ENCODE results near the gene RBM10.

DNA sequence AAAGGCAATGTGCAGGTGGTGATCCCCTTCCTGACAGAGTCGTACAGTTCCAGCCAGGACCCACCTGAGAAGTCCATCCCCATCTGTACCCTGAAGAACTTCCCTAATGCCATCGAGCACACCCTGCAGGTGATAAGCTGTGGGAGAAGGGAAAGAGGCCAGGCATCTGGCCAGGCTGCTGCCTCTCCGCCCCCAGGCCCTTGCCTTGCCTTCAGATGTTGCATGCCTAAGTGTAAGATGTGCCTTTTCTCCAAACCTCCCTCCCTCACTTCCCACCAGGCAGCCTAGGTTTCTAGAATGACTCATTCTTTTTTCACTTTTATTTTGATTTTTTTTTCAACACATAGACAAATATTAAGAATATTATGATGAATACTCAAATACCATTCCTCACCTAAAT lies 61.3 kb downstream of the RBM10 start:
- TF ChIP-seq CTCF (conservative IDR thresholded peaks at IDR 0.05; ENCODE audit: low read depth in 2 of 2) = no peak
- no peak for TF ChIP-seq EZH2 (IDR thresholded peaks at IDR 0.05; ENCODE audit: low read depth, unreplicated experiment)
- TF ChIP-seq CREB1 (CRISPR knock-in tag; IDR thresholded peaks at IDR 0.05; ENCODE audit: low read depth) = no peak
- TF ChIP-seq EZH2phosphoT487 (IDR thresholded peaks at IDR 0.05; ENCODE audit: unreplicated experiment) = no peak
- no peak for TF ChIP-seq REST (IDR thresholded peaks at IDR 0.05; ENCODE audit: unreplicated experiment)
- TF ChIP-seq JUNB (IDR thresholded peaks at IDR 0.05; ENCODE audit: unreplicated experiment) = no peak
- TF ChIP-seq ZNF331 (CRISPR knock-in tag; IDR thresholded peaks at IDR 0.05; ENCODE audit: low read depth) = no peak
- no peak for TF ChIP-seq POLR2AphosphoS5 (IDR thresholded peaks at IDR 0.05; ENCODE audit: low read depth)
- no peak for TF ChIP-seq ZNF114 (CRISPR knock-in tag; IDR thresholded peaks at IDR 0.05)
- TF ChIP-seq STAT1 (IDR thresholded peaks at IDR 0.05; ENCODE audit: unreplicated experiment) = no peak
- TF ChIP-seq ETS1 (IDR thresholded peaks at IDR 0.05) = no peak

All from GM23338 (cell line).